Measurements from ENCODE around the gene TRAPPC1. TPM values are rescaled to one million over a fixed set of nuclear protein-coding genes. Genes with fewer than 3 reads are reported as not detected.

TRAPPC1 gene
- total RNA-seq, 1 experiment from 2014 or later = 132 TPM

- Histone ChIP-seq H3K18ac (ENCODE audit: insufficient read length, low read depth, low read length) (no peak overlapping the region), H2AFZ (ENCODE audit: low read length) (no peak overlapping the region), H2AK5ac (ENCODE audit: insufficient read length, low read length) (no peak overlapping the region), H3K23ac (ENCODE audit: insufficient read length, low read depth, low read length) (no peak overlapping the region), H3K79me2 (ENCODE audit: insufficient read depth, low read length) (no peaks in the 10 kb centered on the region), H2BK5ac (ENCODE audit: insufficient read length, low read length) (no peak overlapping the region), H3K9ac (ENCODE audit: extremely low read depth, insufficient read length, low read length) (no peak overlapping the region), H2BK120ac (ENCODE audit: low read depth, low read length, poor library complexity, severe bottlenecking) (no peak overlapping the region), H2BK15ac (ENCODE audit: low read depth, low read length) (no peak overlapping the region), H2BK20ac (ENCODE audit: low read depth, low read length, poor library complexity, severe bottlenecking) (no peak overlapping the region), H3K23me2 (ENCODE audit: insufficient read length, low read depth, low read length, poor library complexity, severe bottlenecking) (no peaks in the 10 kb centered on the region), H2BK12ac (ENCODE audit: insufficient read length, low read depth, low read length) (no peak overlapping the region), H3K9me3 (ENCODE audit: control insufficient read depth, low read depth, low read length) (no peaks in the 10 kb centered on the region), H3T11ph (ENCODE audit: low read length) (no peak overlapping the region), H3K4me1 (ENCODE audit: insufficient read depth, low read length) (no peaks in the 10 kb centered on the region), H3K27ac (ENCODE audit: insufficient read length, low read depth, low read length) (no peak overlapping the region), H4K5ac (ENCODE audit: insufficient read length, low read depth, low read length) (no peak overlapping the region), H3K4ac (ENCODE audit: low read depth, low read length) (no peak overlapping the region), H4K20me1 (ENCODE audit: control insufficient read depth, insufficient read depth, insufficient read length) (no peaks in the 10 kb centered on the region), H3K14ac (ENCODE audit: insufficient read depth, low read length) (no peak overlapping the region), H3K79me1 (ENCODE audit: insufficient read depth, low read depth, low read length, poor library complexity, severe bottlenecking) (no peaks in the 10 kb centered on the region), H3K27me3 (ENCODE audit: insufficient read depth, low read length) (no peaks in the 10 kb centered on the region), H4K91ac (ENCODE audit: insufficient read length, low read depth, low read length) (no peak overlapping the region), H4K8ac (replicated peaks; ENCODE audit: insufficient read length, low read depth, low read length) (no peak overlapping the region), H3K56ac (ENCODE audit: insufficient read length, low read depth, low read length) (no peak overlapping the region), H3K4me2 (ENCODE audit: insufficient read depth, insufficient read length, low read length) (no peak overlapping the region)
- H3K4me3 Mint-ChIP-seq = no peak overlapping the region
- peaks cover 8 to 67% (median 30%) of the 10 kb centered on the region in 3 experiments; a peak in 6 of 7 replicates for H3K36me3 Mint-ChIP-seq (ENCODE audit: insufficient read depth in 1 of 3, low read depth in 3 of 3)
- H3K27ac Mint-ChIP-seq = peak overlapping the region in 2 of 3 experiments; percentile 16 to 24; a peak in 1 of 7 replicates
- no peaks in the 10 kb centered on the region for H3K27me3 Mint-ChIP-seq (ENCODE audit: low read depth)
- peak; percentile 8 for DNase-seq
- TF ChIP-seq CTCF (conservative IDR thresholded peaks at IDR 0.05) = no peak
- H3K4me1 Mint-ChIP-seq = no peaks in the 10 kb centered on the region
- H3K9me3 Mint-ChIP-seq = no peaks in the 10 kb centered on the region
- WGBS (ENCODE audit: extremely low coverage, insufficient read length, low lambda C conversion rate) = no CpG with 5 or more reads among the region's 8 CpGs
These were observed 36.9 kb downstream of the TRAPPC1 start for GRCh38 chr17:7894866-7895265.
